ENCODE measurements around the gene TSPAN9.

TSPAN9 gene

DNA sequence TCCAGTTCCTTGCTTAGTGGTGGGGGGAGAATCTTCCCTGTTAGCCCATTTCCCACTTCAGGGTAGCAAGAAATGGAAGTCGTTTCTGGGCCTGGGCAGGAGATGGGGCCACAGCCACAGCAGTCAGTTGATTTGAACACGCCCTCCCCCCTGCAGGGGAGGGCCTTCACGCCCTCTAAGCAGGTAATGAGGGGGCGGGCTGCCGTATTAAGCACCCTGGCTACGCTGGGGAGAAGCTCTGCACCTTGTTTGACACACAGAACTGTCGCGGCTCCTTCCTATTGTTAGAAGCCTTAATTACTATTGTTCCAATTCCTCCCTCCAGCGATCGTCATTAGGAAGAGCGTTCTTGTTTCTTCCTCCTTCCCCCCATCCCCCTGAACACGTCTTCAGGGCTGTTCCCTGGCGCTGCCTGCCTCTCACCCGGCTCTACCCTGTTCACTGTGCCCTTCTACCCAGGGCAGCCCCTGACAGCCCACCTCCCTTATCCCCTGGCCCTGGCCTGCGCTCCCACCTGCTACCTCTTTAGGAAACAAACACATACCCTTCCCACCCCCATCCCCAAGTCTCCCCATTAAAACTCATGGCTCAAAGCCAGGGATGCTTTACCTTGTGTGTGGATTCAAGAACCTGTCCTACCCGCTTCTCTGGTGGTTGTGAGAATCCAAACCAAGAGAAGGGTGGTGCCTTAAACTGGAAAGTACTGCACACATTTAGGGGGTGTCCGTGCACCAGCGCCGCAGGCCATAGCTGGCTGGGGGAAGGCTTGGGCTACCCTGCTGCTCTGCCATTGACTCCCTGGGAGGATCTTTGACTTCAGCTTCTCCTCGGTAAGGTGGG is 137.6 kb downstream of the TSPAN9 start:
- DNase-seq, result no peak

DNA sequence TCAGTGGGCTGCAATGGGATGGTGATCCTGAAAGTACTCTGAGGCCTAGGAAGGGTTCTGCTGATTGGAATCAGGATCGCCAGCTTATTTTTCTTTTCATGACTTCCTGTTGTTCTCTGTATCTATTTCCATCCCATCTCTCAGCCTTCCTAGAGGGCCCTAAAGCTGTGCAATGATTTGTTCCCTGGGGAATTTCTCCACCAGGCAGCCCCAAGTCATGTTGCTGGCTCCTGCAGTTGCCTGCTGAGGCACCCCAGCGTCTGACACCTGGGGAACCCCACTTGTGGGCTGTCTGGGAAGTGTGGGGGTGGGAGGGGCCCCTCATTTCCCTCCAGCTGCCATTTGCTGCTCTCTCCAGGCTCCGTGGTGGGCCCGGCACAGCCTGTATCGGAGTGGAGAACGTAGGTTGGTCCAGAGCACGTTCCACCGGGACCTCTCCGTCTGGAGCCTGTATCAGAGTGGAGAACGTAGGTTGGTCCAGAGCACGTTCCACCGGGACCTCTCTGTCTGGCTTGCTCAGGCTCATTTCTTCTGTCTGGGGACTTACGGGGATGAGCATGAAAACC is 138.3 kb downstream of the TSPAN9 start:
- no peak for DNase-seq

DNA sequence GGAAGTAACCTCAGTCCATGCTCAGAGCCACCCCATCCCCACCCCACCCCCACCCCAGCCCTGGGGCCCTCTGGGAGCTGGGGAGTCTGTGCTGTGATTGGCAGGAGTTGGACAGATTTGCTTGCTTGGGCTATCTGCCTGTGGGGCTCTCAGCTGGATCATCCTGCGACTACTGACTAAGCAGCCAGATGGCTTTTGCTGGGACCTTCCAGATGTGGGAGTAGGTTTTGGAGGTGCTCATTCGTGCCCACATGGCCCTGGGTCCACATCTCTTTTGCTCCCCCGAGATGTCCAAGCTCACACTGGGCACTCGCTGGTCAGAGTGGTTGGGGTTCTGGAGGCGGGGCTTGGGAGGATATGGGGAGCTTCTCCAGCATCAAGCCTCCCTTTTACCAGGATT is 138.9 kb downstream of the TSPAN9 start:
- DNase-seq, result no peak

DNA sequence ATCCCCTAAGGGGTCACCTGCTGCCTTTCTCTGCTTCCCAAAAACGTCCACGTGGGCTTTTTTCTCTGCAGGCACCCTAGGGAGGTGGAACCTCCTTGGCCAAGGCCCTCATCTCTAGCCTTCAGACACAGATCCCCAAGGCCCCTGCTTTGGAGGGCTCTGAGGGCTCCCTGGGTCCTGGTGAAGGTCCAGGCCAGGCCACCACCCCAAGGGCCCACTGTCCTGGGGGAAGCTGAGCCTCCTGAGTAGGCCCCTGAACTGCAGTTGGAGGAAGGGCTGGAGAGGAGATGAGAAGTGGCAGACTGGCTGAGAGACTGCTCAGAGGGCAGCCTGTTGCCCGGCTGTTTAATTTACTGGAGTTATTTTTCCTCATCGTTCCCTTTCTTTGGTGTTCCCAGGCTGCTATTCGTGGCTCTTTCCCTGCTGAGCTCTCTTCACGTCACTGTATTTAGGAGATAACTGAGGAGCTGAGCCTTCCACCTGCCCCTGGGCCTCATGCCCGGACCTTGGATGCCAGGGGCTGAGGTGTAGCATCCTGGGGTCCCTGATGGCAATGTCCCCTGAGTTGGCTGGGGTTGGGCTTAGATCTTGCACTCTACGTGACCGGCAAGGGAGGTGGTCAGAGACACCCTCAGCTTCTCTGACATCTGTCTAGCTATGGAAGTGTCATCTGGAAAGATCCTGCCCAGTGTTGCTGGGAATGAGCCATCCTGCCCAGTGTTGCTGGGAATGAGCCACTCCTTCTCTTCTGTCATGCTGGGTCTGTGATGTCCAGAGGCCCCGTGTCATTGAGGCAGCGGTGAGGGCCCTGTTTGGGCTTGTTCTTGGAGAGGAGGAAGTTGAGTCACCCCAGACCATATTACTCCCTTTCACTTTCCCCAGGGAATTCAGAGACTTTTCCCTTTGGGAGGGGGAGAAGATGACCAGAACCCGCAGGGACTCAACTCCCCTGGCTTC is 139.8 kb downstream of the TSPAN9 start:
- DNase-seq, result no peak

- no peak for DNase-seq
Measured at GRCh38 chr12:3217683-3218079, 140.5 kb downstream of the TSPAN9 start.

- DNase-seq, result no peak
Measured at GRCh38 chr12:3218228-3219171, 141.3 kb downstream of the TSPAN9 start.

GRCh38 chr12:3219233-3219632 is 142.1 kb downstream of the TSPAN9 start:
- DNase-seq, result no peak

DNA sequence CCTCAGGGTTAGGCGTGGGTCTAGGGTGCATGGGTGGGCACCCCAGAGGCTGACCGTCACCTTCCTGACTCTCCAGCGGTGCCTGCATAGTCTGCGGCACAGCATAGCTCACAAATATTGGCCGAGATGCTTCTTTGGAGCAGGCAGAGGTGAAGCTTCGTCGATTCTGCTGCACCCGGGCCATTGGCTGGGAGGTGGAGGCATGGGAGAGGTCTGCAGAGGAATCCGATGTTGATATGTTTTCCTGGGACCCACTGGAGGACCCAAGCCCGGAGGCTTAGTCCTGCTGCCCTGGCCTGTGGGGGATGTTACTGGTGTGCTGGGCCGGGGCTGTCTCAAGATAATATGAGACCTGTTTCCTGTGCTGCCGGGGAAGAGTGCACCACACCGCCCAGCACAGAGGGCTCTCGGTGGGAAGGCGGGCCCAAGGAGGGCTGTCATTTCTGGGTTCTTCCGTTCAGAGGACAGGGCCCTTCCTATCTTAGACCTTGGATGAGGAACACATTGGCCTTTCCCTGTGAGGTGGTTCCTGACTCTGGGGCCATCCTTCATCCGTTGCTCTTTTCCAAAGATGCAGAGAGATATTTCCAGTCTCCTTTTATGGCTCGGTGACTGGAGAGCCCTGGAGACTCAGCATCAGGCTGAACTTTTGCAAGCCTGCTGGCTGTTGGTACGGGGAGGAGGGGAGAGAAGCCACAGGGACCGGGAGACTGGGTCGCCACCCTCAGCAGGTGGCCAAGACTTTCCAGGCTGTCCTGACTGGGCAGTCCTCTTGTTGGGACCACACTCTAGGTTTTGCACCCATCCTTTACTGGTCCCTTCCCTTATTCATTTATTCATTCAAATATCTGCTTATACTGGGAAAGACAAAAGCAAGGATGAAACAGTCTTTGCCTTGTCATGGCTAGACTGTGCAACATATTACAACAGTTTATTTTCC is 143.5 kb downstream of the TSPAN9 start:
- DNase-seq, result no peak

GRCh38 chr12:3222306-3222705 is 145.1 kb downstream of the TSPAN9 start:
- DNase-seq, result no peak

- no peak for DNase-seq
Measured at GRCh38 chr12:3222979-3223378, 145.8 kb downstream of the TSPAN9 start.

DNA sequence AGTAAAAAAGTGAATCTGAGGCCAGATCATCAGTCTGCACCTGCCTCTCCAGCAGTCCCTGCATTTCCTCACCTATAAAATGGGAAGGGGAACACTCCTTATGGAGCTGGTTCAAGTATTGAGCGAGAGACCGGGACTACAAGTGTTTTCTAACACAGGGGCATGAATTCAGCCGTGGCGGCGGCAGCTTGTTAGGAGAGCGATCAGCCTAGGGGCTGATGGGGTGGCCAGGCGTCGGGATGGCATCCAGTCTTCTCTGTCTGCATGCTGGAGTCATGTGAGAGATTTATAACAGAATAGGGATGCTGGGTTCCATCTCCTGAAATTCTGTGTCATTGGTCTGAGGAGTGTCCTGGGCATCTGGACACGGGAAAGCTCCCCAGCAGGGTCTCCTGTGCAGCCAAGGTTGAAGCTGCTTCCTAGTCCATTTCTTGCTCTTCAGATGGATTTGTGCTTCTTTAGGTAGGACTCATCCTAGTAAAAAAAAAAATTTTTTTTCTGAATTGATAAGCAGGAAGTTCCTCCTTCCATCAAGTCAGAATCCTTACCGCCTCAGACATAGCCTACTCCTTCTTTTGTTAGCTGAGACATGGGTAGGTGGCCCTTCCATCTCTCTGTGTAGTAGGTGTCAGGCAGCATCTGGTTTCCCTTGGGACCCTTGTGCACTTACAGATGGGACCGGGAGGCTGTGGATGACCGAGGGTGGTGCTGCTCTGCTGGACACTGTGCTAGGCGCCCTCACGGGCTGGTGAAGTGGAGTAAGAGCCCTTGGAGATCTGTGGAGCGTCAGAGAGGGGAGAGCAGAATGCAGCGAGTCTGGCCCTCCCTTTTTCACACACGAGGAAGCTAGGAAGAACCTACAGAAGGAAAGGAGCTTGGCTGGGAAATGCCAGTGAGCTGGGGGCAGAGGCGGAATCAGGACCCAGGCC is 146.7 kb downstream of the TSPAN9 start:
- no peak for DNase-seq

DNA sequence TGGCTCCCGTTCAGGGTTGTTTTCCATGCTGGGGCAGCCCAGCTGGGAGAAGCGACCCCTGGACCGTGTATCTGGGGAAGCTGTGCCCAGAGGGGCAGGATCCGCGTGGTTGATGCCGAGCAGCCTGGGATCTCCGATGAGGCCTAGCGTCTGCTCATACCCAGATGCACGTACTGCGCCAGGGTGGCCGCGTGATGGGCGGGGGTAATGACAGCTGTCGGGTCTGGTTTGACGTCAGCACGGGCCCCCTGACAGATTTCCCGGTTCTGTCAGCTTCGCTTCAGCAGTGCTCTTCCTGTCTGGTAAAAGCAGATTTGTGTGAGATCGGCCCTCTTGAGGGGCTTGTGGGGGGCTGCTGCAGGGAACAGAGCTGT is 147.3 kb downstream of the TSPAN9 start:
- DNase-seq, result no peak

DNA sequence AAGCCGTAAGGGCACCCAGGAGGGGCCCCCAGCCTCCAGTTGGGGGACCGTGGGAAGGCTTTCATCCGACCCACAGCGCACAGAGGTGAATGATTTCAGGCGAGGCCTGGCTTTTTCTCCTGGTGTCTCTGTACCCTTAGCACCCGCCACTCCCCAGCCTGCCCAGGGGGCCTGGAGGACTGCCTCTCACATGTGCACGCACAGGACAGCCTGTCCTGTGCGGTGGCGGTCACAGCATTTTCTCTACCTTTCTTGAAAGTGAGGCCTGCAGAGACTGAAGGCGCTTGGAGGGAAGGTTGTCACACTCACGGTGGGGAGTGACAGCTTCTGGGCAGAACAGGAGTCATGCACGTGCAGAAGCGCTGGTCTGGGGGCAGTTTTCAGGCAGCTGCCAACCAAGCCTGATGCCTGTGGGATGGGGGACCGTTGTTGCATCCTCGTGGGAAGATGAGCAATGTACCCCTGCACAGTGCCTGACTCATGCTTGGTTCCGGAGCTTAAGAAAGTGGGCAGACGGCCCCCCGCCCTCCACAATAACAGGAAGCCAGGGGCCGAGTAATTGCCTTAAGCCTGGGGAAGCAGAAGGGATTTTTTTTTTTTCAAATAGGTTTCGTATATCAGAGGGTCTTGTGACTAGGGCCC is 148.1 kb downstream of the TSPAN9 start:
- DNase-seq, result no peak

- no peak for DNase-seq
Measured at GRCh38 chr12:3225796-3226180, 148.6 kb downstream of the TSPAN9 start.

DNA sequence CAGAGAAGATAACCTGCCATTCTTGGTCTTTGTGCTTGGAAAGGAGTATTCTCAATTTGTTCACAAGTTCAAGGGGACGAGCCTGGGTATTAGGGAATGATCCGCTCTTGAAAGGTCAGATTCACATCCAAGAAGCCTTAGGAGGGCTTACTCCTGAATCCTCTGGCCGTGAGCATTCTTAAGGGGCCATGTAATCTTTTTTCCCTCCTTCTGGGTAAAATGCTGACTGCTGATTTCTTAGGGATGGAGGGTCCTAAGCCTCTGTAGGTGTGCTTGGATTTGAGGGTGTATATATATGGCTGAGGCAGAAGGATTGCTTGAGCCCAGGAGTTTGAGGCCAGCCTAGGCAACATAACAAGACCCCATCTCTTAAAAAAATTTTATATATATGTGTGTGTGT is 149.1 kb downstream of the TSPAN9 start:
- no peak for DNase-seq

DNA sequence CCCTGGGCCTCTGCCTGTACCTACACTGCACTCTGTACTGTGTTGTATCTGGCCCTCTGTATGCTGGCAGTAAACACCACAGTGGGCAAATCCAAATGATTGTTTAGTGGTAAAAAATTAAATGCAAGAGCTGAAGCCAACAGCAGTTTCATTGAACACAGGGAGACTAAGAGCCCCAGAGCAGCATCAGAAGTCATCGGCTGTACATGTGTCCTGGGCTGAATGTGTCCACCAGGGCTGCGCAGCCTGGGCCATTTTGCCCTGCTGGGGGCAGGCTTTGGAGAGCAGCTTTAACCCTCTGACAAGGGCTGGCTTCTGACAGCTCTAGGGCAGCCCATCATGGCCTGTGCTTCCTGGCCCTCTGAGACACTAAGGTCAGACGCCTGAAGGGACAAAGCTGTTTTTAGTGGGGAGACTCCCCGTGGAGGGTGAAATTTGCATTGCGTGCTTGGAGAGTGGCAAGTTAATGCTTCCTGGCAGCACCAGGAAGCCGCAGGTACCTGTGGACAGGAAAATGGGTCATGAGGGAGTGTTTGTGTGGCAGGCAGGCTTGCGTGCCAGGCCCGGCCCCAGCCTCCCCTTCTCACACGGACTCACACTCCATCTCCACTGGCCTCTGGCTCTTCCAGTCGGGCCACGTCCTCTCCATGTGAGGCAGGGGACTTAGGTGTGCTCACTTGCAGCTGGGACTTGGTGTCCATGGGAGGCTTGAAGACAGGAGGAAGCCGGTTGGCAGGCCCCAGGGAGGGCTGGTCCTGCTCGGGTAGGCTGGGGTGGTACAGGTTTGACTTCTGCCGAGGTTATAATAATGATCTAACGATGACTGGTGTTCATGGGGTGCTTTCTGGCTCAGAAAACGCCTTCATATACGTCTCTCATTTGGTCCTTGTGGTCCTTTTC is 150.1 kb downstream of the TSPAN9 start:
- DNase-seq, result no peak

DNA sequence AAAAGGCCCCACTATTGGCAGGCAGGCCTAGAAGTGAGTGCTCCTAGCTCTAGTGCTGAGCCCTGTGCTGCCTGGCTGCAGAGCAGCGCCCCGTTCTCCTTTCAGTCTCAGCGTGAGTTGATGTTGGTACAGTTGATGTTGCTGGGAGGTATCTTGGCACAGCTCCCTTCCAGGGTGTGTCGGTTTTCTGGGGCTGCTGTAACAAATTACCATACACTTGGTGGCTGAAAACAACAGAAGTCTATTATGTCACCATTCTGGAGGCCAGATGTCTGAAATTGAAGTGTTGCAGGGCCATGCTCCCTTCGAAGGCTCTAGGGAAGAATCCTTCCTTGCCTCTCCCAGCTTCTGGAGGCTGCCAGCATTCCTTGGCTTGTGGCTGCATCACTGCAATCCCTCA is 151.4 kb downstream of the TSPAN9 start:
- DNase-seq, result no peak

- DNase-seq, result no peak
Measured at GRCh38 chr12:3229577-3229976, 152.4 kb downstream of the TSPAN9 start.
